WERI-Rb-1 (cell line): ENCODE data around the gene DDX31.

ENCODE experiments used
- DNase-seq: peaks from one replicate; pipeline ENCODE4 v3.0.0-alpha.2; 2020
- H3K27ac ChIP-seq: fragments of 250-450 bp; sonication (Bioruptor Pico); 2 replicates; pipeline ENCODE4 v1.5.1; 2020; ENCODE audit warnings: mild to moderate bottlenecking, moderate library complexity
- H3K27me3 ChIP-seq: fragments of 250-450 bp; sonication (Bioruptor Pico); 2 replicates; pipeline ENCODE4 v1.5.1; 2021; ENCODE audit warnings: mild to moderate bottlenecking, low read depth, moderate library complexity; ENCODE audit not compliant: insufficient read depth, severe bottlenecking
- H3K36me3 ChIP-seq: fragments of 250-450 bp; sonication (Bioruptor Pico); 2 replicates; pipeline ENCODE4 v1.5.1; 2020; ENCODE audit warnings: mild to moderate bottlenecking, moderate library complexity
- H3K4me3 ChIP-seq: 2 replicates; pipeline ENCODE4 v1.5.1; 2011; ENCODE audit warnings: low read depth, mild to moderate bottlenecking, control low read depth, low read length
- H3K9me3 ChIP-seq: fragments of 250-450 bp; sonication (Bioruptor Pico); 2 replicates; pipeline ENCODE4 v1.5.1; 2021; ENCODE audit warnings: mild to moderate bottlenecking, moderate library complexity; ENCODE audit not compliant: severe bottlenecking
- CTCF ChIP-seq: IDR thresholded peaks from 2 replicates; pipeline ENCODE4 v1.5.1; 2011; ENCODE audit warnings: low read depth, mild to moderate bottlenecking, control low read depth, inconsistent platforms, low read length

DDX31 gene

GRCh38 chr9:132710333-132710732 lies 40.5 kb upstream of the DDX31 start:
- no peaks in the 10 kb centered on the region for H3K36me3 ChIP-seq
- DNase-seq = no peak
- peaks cover 3% of the 10 kb centered on the region for H3K9me3 ChIP-seq
- no peaks in the 10 kb centered on the region for H3K27me3 ChIP-seq
- no peak overlapping the region for H3K4me3 ChIP-seq
- TF ChIP-seq CTCF = no peak
- no peak overlapping the region for H3K27ac ChIP-seq

- Histone ChIP-seq H3K9me3 (peaks cover 3% of the 10 kb centered on the region), H3K36me3 (no peaks in the 10 kb centered on the region), H3K27me3 (no peaks in the 10 kb centered on the region), H3K27ac (no peak overlapping the region), H3K4me3 (no peak overlapping the region)
- no peak for DNase-seq
- TF ChIP-seq CTCF = no peak
These were observed 39.1 kb upstream of the DDX31 start for GRCh38 chr9:132708769-132709430.

- Histone ChIP-seq H3K27me3 (no peaks in the 10 kb centered on the region), H3K4me3 (no peak overlapping the region), H3K36me3 (no peaks in the 10 kb centered on the region), H3K9me3 (peaks cover 3% of the 10 kb centered on the region), H3K27ac (no peak overlapping the region)
- no peak for DNase-seq
- TF ChIP-seq CTCF = no peak
These were observed 38.5 kb upstream of the DDX31 start for GRCh38 chr9:132708239-132708638.

GRCh38 chr9:132703336-132703735 lies 33.6 kb upstream of the DDX31 start:
- peaks cover 8% of the 10 kb centered on the region for H3K9me3 ChIP-seq
- DNase-seq = no peak
- TF ChIP-seq CTCF = no peak
- H3K36me3 ChIP-seq = no peaks in the 10 kb centered on the region
- no peaks in the 10 kb centered on the region for H3K27me3 ChIP-seq
- H3K4me3 ChIP-seq = no peak overlapping the region
- H3K27ac ChIP-seq = no peak overlapping the region

GRCh38 chr9:132702254-132702653 lies 32.5 kb upstream of the DDX31 start:
- no peak for TF ChIP-seq CTCF

GRCh38 chr9:132699956-132700355 lies 30.2 kb upstream of the DDX31 start:
- TF ChIP-seq CTCF = no peak
- no peaks in the 10 kb centered on the region for H3K27me3 ChIP-seq
- no peak for DNase-seq

More at GRCh38 chr9:132702254-132702653, 32.5 kb upstream of the DDX31 start:
- DNase-seq = no peak
- H3K27ac ChIP-seq = no peak overlapping the region
- H3K27me3 ChIP-seq = no peaks in the 10 kb centered on the region
- H3K9me3 ChIP-seq = peaks cover 19% of the 10 kb centered on the region
- no peak overlapping the region for H3K4me3 ChIP-seq
- no peaks in the 10 kb centered on the region for H3K36me3 ChIP-seq

More at GRCh38 chr9:132699956-132700355, 30.2 kb upstream of the DDX31 start:
- Histone ChIP-seq H3K4me3 (no peak overlapping the region), H3K36me3 (no peaks in the 10 kb centered on the region), H3K27ac (no peak overlapping the region), H3K9me3 (peaks cover 30% of the 10 kb centered on the region)
